Hematopoietic multipotent progenitor cell treated with erythropoietin and hydrocortisone succinate and interleukin-3 and kit ligand, for 17 days (in vitro differentiated cells): ENCODE measurements around the gene SLC7A8.

Source experiments
- DNase-seq: peaks from one replicate; pipeline ENCODE4 v3.0.0-alpha.2; 2015; ENCODE audit warnings: low spot score

The SLC7A8 gene

DNA sequence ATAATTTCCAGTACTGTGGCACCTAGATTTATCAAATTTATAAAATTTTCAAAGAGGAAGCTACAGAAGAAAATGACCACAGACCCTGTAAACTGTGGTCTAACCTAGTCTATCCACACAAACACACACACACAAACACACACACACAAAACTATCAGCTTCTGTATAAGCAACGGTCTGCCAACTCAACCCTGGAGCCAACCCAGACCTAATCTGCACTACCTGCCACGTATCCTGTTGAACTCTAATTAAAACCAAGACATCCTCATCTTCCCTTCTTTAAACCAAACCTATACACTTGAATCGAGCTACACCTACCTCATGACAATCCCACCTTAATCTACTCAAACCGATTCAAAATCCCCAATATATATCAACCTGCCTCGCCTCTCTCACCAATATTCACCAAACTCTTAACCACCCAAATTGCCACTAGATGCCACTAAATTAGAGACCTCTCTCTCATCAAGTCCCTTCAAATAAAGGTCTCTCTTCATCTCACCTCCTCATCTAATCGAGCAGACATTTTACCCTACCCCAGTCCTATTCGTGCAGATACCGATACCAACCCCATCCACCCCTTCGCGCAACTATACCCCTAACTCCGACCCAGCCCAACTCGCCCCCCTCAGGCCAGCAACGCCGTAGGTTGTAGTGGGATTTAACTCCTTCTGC lies 89.3 kb downstream of the SLC7A8 start:
- DNase-seq = no peak

- DNase-seq = no peak
These were observed 89.9 kb downstream of the SLC7A8 start for GRCh38 chr14:23093526-23093925.

GRCh38 chr14:23093104-23093503 lies 90.4 kb downstream of the SLC7A8 start:
- no peak for DNase-seq

DNA sequence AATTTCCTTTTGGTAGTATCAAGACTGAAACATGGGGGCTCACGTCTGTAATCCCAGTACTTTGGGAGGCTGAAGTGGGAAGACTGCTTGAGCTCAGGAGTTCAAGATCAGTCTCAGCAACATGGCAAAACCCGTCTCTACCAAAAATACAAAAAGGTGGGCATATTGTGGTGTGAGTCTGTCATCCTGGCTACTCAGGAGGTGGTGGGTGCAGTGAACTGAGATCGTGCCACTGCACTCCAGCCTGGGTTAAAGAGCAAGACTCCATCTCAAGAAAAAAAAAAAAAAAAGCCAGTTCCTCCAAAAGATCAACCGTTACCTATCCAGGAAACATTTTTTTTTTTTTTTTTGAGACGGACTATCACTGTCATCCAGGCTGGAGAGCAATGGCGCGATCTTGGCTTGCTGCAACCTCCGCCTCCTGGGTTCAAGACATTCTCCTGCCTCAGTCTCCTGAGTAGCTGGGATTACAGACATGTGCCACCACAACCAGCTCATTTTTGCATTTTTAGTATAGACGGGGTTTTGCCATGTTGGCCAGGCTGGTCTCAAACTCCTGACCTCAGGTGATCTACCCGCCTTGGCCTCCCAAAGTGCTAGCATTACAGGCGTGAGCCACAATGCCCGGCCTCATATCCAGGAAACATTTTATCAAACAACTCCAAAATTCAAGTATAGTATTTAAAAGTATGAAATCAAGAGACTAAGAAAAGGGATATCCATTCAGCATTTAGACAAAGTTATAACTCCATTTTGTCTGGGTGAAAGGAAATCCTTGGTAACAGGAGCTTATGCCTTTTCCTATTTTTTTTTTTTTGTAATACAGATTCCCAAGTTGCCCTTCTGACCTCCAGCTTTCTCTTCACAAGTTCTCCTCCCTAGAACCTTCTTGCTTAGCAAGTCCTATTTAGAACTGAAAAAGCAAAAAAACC lies 91.9 kb downstream of the SLC7A8 start:
- DNase-seq = no peak

GRCh38 chr14:23090254-23090636 lies 93.2 kb downstream of the SLC7A8 start:
- no peak for DNase-seq

DNA sequence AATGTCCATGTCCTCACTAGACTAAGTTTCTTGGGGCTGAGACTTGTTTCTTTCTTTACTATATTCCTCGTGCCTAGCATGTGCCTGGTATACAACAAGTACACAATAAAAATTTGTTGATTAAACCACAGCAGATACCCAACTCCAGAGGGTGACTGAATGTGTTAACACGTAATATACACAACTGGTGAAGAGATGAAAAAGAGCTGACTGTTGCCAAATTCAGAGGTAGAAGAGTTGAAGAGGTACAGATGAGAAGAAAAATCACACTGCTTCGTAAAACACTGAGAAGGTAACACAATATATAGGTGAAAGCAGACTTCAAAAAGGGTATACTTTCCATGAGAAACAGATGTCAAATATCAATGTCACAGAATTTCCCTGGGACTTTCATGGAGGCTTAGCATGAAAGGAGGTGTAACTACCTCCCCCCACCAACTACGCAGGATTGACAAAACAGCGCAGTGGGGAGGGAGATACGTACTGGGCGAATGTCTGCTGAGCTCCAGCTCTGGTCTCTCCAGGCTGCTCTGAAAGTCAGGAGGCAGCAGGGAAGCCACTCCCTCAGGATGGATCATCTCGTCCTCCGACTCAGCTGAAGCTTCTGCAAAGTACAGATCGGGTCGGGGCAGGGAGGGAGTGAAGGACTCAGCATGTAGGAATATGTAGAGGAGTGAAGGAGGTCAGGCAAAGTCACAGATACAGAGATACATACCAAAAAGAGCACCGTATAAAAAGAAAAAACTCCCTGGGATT lies 93.8 kb downstream of the SLC7A8 start:
- no peak for DNase-seq

DNA sequence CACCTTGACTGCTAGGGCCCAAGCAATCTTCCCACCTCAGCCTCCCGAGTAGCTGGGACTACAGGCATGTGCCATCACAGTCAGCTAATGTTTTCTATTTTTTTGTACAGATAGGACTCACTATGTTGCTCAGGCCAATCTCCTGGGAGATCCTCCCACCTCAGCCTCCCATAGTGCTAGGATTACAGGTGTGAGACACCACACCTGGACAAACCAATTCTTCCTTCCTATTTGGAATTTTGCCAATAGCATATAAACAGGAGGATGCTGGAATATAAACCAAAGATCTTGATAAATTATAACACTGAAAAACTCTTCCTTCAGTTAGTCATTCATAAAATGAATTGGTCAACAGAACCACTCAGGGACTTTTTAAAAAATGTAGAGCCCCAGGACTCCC lies 96.9 kb downstream of the SLC7A8 start:
- DNase-seq = no peak

- DNase-seq = no peak
These were observed 98.0 kb downstream of the SLC7A8 start for GRCh38 chr14:23085458-23085857.

DNA sequence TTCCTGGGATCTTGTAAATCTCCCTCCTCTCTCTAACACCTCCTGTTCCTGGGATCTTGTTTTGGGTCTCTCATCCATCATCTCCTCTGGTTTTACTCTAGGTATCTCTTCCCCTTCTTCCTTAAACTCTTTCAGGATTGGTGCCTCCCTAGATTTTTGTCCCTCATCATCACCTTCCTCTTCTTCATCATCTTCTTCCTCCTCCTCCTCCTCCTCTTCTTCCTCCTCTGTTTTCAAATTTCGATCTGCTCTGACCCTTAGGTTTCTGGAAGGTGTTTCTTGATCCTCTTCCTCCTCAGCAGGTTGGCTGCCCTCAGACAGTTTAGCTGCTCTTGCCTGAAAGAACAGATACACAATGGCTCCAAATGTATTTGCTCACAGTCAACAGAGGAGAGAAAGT lies 103.0 kb downstream of the SLC7A8 start:
- DNase-seq = no peak

DNA sequence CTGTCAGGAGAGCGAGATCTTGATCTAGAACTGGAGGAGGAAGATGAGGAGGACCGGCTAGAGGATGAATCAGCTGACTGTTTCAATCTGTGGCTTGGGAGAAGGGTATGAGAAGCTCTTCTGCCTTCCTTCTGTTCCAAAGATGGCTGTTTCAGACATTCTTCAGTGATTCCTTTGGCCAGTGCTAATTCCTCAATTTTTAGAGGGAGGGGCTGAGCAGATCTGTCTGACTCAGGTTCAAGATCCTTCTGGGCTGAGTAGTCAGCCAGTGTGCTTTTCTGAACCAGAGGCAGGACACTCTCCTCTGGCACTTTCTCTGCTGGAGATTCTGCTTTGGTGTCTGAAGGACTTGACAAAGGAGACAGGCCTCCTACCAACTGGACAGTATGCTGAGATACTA lies 103.7 kb downstream of the SLC7A8 start:
- DNase-seq = no peak

- peak; percentile 84 for DNase-seq
These were observed 104.8 kb downstream of the SLC7A8 start for GRCh38 chr14:23078692-23079116.

- no peak for DNase-seq
These were observed 105.5 kb downstream of the SLC7A8 start for GRCh38 chr14:23077962-23078361.

- DNase-seq = peak; percentile 80
These were observed 106.6 kb downstream of the SLC7A8 start for GRCh38 chr14:23076785-23077408.
